ENCODE data around the gene WHRN. TPM values are rescaled to one million over a fixed set of nuclear protein-coding genes. Genes with fewer than 3 reads are reported as not detected.

Gene WHRN
- total RNA-seq, 1 donor from 2014 or later = 5.2 TPM

DNA sequence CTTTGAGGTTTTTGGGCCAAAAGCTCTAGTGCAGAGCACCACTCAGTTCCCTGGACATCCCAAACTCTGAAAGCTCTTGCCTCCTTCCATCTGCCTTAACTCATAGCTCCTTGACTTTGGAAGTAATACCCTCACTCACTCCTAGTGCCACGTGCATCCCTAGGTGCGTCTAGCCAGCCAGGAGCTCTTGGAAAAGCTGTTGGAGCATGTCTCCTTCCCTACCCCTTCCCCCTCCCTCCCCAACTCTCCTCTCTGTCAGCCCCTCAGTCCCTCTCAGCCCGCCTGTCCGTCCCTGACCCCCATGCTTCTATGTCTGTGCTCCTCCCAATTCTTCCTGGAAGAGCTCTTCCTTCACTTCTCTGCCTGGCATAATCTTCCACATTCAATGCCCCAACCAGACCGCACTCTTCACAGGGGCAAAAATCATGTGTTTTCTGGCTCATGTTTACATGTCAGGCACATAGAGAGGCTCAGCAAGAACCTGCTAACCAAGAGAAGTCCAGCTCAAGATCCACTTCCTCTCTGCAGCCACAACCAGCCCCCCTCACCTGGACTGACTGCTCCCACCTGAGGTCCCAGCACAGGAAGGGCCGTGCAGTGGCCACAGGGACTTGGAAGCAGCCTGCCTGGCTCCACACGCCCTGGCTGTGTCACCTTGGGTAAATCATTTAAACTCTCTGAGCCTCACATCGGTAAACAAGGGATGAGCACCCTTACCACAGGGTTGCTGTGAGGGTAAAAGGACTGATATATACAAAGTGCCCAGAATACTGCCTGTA, 58.4 kb downstream of the WHRN start:
- no peak overlapping the region for H3K4me3 ChIP-seq (ENCODE audit: low read depth, low read length)
- DNase-seq (ENCODE audit: low read depth) = no peak
- TF ChIP-seq, protein P1, sequence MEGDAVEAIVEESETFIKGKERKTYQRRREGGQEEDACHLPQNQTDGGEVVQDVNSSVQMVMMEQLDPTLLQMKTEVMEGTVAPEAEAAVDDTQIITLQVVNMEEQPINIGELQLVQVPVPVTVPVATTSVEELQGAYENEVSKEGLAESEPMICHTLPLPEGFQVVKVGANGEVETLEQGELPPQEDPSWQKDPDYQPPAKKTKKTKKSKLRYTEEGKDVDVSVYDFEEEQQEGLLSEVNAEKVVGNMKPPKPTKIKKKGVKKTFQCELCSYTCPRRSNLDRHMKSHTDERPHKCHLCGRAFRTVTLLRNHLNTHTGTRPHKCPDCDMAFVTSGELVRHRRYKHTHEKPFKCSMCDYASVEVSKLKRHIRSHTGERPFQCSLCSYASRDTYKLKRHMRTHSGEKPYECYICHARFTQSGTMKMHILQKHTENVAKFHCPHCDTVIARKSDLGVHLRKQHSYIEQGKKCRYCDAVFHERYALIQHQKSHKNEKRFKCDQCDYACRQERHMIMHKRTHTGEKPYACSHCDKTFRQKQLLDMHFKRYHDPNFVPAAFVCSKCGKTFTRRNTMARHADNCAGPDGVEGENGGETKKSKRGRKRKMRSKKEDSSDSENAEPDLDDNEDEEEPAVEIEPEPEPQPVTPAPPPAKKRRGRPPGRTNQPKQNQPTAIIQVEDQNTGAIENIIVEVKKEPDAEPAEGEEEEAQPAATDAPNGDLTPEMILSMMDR (conservative IDR thresholded peaks at IDR 0.05; ENCODE audit: low read depth, low read length) = no peak

DNA sequence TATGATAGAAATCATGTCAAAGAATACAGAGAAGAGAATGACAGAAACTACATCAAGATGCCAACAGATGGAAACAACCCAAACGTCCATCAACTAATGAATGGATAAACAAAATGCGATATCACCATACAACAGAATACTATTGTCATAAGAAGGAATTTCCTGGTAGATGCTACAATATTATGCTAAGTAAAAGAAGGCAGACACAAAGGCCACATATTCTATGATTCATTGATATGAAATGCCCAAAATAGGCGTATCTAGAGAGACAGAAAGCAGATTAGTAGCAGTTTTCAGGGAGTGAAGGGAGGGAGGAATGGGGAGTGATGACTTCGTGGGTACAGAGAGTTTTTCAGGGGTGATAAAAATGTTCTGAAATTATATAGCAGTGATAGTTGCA, 59.2 kb downstream of the WHRN start:
- DNase-seq (ENCODE audit: low read depth) = no peak
- TF ChIP-seq, protein P1 (conservative IDR thresholded peaks at IDR 0.05; ENCODE audit: low read depth, low read length) = no peak
- no peak overlapping the region for H3K4me3 ChIP-seq (ENCODE audit: low read depth, low read length)

DNA sequence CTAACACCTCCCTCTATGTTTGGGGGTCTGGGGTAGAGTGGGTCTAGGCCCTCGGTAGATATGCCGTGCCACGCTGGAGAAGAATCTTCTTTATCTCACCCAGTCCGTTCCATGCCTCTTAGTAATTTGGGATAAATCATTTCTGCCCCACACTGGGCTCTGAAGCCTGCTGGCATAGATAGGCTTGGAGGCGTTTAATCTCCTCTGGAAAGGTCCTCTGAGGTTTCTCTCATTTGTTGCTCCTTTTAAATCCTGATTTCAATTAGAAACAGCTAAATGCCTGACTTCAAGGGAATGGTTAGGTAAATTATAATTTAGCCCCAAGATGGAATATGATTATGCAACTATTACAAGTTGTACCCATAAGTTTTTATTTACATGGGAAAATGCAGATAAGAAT, 59.7 kb downstream of the WHRN start:
- DNase-seq (ENCODE audit: low read depth) = no peak
- TF ChIP-seq, protein P1 (conservative IDR thresholded peaks at IDR 0.05; ENCODE audit: low read depth, low read length) = no peak
- H3K4me3 ChIP-seq (ENCODE audit: low read depth, low read length) = no peak overlapping the region

DNA sequence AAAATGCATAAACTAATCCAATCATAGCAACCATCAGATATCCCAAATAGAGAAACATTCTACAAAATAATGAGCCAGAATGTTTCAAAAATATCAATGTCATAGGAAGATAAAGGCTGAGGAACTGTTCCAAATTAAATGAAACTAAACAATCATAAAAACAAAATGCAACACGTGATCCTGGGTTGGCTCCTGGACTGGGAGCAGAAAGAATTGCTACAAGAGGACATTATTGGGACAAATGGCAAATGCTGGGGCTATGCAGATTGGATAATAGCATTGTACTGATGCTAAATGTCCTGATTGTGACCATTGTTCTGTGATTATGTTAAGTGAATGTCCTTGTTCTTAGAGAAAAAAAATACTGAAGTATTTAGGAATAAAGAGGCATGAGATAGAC, 63.3 kb downstream of the WHRN start:
- DNase-seq (ENCODE audit: low read depth) = no peak
- TF ChIP-seq, protein P1 (conservative IDR thresholded peaks at IDR 0.05; ENCODE audit: low read depth, low read length) = no peak

DNA sequence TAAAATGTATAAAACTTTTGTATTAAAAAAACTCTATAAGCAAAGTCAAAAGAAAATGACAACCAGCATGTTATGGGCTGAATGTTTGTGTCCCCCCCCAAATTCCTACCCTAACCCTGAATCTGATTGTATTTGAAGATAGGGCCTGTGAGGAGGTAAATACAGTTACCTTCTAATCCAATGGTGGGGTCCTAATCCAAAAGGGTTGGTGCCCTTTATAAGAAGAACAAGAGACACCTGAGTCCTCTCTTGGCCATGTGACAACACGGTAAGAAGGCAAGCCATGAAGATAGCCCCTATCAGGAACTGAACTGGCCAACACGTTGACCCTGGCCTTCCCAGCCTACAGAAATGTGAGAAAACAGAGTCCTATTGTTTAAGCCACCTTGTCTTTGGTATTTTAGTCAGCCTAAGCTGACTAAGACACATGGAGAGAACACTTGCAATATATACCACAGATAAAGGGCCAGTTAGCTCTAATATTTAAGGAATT, 67.8 kb downstream of the WHRN start:
- no peak overlapping the region for H3K4me3 ChIP-seq (ENCODE audit: low read depth, low read length)
- TF ChIP-seq, protein P1 (conservative IDR thresholded peaks at IDR 0.05; ENCODE audit: low read depth, low read length) = no peak
- no peak for DNase-seq (ENCODE audit: low read depth)

More for the DNA sequence above, 63.3 kb downstream of the WHRN start:
- no peak overlapping the region for H3K4me3 ChIP-seq (ENCODE audit: low read depth, low read length)

DNA sequence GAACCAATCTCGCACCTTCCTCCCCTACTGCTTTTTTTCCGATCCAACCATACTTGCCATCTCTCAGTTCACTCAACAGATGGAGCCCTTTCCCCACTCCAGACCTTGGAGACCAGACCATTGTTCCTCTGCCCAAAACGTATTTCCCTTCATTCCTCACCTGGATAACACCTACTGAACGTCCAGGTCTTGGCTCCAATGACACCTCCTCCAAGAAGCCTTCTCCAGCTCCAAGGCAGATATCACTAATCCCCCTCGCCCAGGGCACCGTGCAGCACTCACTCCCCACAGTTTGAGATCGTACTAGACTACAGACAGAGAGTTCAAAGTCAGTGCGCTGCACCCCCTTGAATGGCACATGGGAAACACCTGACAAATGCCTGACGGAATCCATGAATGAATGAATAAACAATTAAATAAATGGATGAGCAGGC, 70.4 kb downstream of the WHRN start:
- TF ChIP-seq, protein P1 (conservative IDR thresholded peaks at IDR 0.05; ENCODE audit: low read depth, low read length) = peak; percentile 77
- H3K4me3 ChIP-seq (ENCODE audit: low read depth, low read length) = no peak overlapping the region
- no peak for DNase-seq (ENCODE audit: low read depth)

All from epithelial cell of proximal tubule (primary cell).